GM18909 (cell line): ENCODE results near the gene ICOSLG.
"Not testable (repeated sequence)": the region's sequence is repeated elsewhere in the genome, so short reads cannot be mapped to it uniquely, and the experiment has no call there.

Experiments used
- ATAC-seq: cut with Tn5 transposase; IDR thresholded peaks from one replicate; pipeline ENCODE4 v1.9.1; 2021; ENCODE audit warnings: mild to moderate bottlenecking; ENCODE audit not compliant: unreplicated experiment, poor library complexity

Gene ICOSLG

DNA sequence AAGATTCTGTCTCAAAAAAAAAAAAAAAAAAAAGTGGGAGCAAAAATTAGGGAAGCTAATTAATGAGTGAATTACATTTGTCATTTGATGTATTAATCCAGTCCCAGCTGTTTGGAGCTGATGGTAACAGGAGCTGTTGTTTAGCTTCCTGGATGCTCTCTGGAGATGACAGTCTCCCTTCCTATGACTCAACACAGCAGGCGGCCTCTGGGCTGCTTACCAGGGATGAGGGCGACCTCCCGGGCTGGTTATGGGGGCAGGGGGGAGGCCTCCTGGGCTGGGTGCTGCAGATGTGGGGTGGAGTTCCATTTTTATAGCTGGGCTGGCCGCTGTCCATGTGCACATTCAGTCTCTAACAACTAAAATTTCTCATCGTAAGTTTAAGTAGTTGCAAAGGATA, 47.6 kb downstream of the ICOSLG start:
- not testable (repeated sequence) for ATAC-seq

DNA sequence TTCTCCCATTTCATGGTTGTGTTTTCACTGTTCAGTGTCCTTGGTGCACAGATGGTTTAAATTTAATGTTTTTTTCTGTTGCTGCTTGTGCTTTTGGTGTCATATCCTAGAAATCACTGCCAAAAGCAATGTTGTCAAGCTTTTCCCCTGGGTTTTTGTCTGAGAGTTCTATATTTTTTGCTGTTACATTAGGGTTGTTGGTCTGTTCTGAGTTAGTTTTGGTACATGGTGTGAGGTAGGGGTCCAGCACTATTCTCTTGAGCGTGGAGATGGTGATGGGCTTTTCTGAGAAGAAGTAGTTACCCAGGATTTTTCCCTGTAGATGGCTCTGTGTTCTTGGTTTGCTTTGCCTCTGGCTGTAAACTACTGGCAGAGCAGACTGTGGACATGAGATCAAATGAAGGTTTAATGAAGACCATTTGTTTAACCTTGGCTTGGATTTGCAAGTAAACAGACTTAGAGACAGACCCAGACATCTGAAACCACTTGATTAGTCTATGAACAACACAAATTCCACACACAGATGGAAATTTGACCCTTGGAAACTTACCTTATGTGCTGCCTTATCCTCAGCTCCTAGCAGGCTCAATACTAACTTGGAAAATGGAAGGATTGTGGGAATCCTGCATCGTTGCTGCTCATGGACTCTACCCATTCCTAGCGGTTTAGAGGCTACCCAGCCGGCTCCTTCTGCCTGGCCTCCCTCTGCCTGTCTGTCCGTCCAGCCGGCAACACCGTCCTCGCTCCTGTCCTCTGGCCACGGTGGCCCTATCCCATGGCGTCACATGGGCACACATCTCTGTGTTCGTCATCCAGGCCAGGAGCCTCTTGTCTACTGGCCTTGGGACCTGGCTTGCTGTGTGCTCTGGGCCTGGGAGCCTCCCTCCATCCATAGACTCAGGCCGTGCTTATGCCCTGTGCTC, 50.1 kb downstream of the ICOSLG start:
- ATAC-seq, result not testable (repeated sequence)

DNA sequence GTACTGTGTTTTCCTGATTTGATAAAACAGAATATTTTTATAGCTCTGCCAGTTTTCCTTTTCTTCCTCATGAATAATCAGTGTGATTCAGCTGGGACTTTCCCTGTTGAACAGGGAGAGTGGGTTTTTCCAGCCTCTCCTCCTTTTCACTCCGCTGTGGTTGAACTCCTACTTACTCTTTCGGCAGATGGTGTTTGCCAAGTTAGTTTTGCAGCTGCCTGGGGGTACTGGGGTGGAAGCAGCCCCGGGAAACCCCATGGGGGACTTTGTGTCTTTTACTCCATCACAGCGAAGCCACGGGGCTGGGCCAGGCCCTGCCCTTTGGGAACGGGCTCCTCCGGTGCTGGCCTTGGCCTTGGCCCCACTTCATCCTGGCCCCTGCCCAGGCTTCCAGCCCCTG, 55.9 kb downstream of the ICOSLG start:
- not testable (repeated sequence) for ATAC-seq

DNA sequence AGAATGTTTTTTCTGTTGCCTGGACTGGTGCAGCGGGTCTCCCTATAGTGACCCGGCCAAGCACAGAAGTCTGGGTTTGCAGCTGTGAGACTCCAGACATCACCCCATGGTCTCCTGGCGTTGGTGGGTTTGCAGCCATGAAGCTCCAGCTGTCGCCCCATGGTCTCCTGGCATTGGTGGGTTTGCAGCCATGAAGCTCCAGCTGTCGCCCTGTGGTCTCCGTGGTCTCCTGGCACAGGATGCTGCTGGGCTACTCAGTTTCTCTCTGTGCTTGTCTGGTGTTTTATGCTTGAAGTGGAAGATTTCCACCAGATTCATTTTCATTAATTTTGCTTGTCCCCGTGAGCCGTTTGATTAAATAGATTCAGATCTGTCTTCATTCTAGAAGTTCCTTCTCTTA, 58.5 kb downstream of the ICOSLG start:
- not testable (repeated sequence) for ATAC-seq

DNA sequence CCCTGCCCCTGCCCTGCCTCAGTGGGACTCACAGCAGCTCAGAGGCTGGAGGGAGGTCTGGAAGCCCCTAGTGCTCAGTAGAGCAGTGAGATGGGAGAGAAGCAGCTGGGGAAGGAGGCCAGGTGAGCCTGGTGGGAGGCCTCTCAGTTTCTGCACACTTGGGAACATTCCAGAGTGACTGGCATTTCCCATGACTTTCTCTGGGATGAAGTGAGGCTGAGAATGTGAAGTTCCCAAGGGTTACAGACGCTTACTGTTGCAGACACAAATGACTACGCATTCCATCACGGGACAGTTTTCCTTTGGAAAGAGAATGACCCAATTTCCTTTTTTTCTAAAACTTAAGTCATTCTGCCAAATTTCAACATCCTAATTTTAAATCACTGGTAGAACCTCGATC, 59.2 kb downstream of the ICOSLG start:
- ATAC-seq, result not testable (repeated sequence)

DNA sequence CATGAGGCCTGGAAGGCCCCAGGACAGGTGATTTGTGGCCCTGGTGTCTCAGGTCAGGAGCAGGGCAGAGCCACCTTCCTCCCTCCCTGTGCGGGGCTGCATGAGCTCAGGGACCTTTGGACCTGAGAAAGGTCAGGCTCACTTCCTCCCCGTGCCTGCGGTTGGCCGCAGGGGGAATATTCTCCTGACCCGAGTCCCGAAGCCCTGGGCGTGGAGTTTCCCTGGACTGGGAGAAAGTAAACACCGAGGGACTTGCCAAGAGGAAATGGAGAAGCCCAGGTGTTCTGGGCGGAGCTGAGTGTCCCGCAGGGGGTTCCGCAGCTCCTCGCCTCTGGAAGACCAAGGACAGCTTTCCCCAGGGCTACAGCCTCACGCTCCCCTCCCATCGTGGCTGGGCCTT, 64.6 kb downstream of the ICOSLG start:
- not testable (repeated sequence) for ATAC-seq

DNA sequence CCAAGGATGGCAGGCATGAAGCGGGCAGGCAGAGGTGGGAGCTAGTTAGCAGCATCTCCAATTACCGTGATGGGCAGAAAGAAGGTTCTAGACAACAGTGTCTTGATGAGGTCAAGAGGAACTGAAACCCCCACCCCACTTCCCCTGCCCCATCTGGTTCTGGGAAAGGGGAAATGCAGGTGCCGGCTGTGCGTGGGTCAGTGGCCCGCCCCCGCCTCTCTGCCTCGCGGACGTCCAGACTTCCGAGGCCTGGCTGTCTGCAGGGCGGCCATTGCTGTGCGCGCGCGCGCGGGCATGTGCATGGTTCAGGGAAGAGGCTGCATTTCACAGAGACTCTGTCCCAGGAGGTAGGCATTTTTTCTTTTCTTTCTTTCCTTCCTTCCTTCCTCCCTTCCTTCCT, 65.6 kb downstream of the ICOSLG start:
- ATAC-seq, result not testable (repeated sequence)
